GM18502 (cell line): Measurements from ENCODE around the gene TMEM86A.

Source experiments
- ATAC-seq: cut with Tn5 transposase; IDR thresholded peaks from one replicate; pipeline ENCODE4 v1.9.1; 2021; ENCODE audit warnings: mild to moderate bottlenecking; ENCODE audit not compliant: unreplicated experiment, poor library complexity

Gene TMEM86A

DNA sequence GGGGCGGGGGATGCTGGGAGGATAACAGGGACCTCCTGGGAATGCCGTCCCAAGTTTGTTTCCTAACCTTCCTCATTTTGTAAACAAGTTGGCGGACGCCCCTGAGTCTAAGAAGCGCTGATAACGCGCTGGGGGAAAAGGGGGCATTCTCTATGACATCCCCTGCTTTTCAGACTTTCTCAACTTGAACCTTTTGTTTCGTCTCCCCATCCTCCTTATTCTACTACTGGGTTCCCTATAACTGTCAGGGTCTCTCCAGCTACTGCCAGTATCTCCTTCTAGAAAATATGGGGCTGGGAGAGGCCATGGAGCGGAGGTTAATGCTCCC, 654 bp downstream of the TMEM86A start:
- no peak for ATAC-seq

DNA sequence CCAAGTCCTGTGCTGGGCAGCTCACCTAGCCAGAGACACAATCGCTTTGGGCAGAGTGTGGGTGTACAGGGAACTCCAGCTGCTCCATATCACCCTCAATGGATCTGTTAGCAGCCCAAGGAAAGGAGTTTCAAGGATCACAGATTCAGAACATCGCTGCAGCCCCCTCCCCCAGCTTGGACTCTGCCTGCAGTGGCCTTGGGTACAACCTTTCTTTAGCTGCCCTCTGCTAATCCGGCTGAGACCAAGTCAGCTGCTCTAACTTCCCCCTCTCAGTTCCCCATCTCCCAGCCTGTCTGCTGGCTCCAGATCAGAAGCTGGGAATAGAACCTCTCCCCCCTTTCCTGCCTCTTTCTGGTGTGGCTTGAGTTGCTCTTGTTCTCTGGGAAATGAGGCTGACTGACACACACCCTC, 1.3 kb downstream of the TMEM86A start:
- no peak for ATAC-seq

DNA sequence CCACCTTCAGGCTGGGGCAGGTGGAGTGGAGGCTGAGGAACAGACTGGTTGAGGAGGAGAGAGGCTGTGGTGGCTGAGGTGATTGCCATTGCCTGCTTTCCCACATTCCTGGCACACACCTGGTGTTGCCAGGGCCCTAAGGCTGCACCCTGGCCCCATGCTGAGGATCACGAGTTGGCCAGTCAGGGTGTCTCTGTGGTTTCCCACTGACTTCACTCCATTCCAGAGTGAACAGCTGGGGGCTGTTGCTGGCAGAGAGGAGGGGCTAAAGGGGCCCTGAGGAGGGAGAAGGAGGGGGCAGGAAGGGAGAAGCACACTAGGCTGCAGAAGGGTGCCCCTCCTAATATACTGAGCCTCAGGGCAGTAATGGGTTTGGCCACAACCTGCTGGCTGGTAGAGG, 1.8 kb downstream of the TMEM86A start:
- no peak for ATAC-seq

DNA sequence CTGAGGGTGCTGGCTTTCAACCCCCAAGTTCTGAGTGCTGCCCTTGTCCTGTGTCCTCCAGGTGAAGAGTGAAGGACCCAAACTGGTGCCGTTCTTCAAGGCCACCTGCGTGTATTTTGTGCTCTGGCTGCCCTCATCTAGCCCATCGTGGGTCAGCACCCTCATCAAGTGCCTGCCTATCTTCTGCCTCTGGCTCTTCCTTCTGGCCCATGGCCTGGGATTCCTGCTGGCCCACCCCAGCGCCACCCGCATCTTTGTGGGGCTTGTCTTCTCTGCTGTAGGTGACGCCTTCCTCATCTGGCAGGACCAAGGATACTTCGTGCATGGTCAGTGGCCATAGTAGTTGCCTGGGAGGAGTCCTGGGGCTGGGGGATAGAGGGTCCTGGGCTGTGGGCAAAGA, 2.3 kb downstream of the TMEM86A start:
- no peak for ATAC-seq

DNA sequence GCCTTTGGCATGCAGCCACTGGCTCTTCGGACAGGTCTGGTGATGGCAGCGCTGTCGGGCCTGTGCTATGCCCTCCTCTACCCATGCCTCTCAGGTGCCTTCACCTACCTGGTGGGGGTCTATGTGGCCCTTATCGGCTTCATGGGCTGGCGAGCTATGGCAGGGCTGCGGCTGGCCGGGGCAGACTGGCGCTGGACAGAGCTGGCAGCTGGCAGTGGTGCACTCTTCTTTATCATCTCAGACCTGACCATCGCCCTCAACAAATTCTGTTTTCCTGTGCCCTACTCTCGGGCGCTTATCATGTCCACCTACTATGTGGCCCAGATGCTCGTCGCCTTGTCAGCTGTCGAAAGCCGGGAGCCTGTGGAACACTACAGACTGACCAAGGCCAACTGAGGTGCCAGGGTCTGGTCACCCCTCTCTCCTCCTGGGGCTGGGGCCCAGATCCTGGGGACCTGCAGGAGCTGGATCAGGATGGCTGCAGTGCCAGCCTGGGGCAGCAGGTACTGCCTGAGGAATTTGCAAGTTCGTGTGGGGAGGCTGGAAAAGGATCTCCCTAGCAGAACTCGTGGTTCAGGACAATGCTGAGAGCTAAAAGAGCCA, 3.1 kb downstream of the TMEM86A start:
- ATAC-seq = no peak

DNA sequence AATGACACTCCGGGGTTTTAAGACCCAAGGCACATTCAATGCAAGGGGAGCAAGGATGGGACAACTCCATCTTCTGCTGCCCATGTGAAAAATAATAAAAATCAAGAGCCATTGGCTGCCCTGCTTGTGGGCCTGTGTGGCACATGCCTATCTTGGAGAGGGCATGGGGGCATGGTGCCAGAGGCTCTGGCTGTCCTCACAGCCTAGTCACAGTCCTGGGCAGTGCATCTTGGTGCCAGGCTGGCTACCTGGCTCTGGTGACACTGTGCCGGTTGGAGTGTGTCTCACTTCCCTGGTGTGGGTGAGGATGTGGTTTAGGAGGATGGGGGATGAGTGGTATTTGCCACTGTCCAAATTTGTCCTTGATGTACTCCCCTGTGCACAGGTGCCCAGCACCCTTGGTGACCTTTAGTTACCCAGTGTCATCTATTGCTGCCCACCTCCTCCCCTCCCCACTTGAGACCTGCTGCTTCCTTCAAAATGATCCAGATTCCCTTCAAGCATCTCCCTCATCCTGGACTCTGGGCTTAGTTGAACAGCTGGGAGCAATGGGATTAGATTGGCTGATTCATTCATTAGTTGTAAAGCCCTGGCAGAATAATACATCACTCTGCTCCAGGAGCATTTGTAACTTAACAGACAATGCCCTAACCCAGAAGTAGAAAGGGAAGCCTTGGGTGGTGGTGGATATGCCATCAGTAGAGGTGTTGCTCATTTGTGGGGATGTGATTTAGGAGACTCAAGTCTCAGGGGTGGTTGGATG, 4.6 kb downstream of the TMEM86A start:
- no peak for ATAC-seq

DNA sequence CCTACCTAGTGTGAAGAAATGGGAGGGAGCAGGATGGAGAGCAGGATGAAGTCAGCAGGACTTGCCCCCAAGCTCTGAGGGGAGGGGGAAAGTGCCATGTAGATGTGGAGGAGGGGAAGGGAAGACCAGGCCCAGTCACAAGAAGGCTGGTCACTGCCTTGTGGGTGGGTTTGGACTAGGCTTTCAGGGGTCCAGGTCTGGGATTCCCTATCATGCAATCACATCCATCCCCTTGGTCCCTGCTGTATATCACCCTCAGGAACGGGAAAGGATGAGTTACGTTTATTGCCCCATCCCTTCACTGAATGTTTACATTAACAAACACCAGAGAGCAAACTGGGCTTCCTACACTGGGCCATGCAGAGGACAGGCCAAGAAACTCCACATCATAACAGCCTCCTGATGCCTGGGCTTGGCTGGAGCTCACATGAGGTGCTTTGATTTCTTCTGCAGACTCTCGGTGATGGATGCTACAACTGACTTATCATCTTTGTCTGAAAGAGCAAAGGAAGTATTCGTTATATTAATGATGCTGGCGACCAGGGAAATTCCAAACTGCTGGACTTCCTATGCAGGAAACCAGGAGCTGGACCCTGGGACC, 5.6 kb downstream of the TMEM86A start:
- no peak for ATAC-seq

DNA sequence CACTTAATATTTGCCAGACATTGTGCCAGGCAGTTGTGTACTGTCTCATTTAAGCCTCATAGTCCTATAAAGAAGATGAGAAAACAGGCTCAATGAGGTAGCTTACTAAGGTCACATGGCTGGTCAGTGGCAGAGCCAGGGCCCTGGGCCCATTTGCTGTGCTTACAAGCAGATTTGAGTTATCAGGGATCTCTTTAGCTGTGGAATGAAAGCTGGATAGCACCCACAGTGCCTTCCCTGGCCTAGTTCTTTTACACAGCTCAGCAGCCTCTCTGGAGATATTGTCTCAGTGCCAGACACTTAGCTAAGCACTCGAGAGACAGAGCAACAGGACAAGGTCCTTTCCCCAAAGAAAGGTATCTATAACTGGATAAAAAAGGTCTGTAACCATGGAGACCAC, 6.1 kb downstream of the TMEM86A start:
- ATAC-seq = no peak

DNA sequence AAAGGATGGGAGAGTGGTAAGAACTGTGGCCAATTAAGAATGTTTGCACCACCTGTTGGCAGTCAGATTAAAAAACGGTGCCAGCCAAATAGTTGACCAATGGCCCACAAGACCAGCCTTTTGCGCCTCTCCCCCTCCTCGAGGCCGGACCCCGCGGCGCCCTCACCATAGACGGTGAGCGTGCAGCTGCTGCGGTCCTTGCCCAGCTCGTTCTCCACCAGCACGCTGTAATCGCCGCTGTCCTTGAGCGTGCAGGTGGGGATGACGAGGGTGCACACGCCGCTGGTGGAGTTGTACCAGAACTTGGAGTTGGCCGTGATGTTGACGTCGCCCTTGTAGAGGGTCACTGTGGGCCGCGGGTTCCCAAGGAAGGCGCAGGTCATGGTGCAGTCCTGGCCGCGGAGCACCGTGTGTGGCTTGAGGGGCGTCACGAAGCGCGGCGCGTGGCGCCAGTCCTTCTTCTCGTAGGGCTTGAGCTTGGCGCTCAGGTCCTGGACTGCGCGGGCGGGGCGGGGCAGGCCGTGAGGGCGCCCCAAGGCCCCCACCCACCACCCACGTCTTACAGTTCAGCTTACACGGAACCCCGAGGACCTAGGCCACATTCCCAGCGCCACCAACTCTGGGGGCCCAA, 7.2 kb downstream of the TMEM86A start:
- ATAC-seq = no peak

DNA sequence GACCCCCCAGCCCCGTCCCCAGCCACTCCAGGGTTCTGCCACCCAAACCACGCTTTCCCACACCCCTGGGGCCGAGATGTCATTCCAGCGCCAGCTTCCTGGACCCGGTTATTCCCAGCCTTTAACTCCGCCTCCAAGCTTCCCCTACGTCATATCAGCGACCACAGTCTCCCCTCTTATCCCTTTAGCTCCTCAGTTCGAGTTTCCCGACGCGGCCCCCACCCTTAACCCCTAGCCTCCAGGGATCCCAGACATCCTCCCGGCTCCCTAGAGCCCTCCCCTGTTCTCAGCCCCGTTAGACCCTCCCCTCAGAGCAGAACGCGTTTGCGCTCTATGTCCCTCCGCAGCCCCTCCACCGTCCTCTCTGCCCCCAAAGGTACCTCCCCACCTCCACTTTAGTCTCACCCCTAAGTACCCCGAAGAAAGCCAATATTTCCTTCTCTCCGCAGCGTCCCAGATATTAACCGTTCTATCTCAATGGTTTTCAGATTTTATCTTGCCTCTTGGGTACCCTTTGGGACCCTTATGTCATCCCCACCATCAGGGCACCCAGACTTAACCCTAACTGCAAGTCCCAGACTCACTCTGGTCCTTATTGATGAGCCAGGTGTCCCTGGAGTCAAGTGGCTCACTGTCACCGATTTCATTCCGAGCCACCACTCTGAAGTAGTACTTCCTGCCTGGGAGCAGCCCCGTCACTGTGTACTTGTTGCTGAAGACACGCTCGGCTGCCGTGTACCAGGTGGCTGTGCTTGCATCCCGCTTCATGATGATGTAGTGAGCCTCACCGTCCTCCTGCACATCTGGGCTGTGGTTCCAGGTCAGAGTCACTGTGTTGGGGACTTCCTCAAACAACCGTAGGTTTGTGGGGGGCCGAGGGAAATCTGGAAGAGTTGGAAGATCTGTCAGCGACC, 8.0 kb downstream of the TMEM86A start:
- ATAC-seq = peak; percentile 69

DNA sequence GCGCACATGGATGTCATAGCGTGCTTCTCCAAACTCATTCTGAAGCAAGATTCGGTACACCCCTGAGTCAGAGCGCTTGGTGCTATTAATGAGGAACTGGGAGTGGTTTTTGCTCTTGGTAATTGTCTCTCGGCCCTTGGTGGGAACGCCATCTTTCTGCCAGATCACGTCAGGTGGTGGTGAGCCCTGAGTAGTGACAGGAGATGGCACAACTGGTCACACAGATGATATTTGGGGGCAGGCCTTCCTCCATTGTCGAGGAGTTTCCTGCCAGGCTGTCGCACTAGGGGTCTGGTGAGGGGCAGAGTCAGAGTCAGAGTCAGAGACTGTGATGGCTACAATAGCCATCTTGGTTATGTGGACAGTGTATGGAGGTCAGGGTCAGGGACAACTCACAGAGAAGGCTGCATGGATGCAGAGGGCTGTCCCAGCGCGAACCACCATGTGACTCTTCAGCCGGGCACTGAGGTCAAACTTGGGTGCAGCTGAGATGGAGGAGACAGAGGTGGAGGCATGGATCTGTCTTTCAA, 9.3 kb downstream of the TMEM86A start:
- no peak for ATAC-seq

DNA sequence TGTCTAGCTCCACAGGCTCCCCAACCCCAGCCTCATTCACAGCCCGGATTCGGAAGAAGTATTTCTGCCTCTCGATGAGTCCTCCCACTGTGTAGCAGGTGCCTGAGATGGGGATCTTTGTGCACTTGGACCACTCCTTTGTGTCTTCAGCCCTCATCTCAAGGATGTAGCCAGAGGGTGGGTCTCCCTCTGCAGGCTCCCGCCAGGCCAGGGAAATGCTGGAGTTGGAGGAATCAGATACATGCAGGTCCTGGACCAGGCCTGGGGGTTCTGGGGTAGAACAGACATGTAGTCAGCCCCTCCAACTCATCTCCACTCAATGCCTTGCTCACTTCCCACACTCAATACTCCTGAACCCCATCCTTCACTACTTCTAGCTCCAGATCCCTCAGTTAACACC, 10.8 kb downstream of the TMEM86A start:
- no peak for ATAC-seq

DNA sequence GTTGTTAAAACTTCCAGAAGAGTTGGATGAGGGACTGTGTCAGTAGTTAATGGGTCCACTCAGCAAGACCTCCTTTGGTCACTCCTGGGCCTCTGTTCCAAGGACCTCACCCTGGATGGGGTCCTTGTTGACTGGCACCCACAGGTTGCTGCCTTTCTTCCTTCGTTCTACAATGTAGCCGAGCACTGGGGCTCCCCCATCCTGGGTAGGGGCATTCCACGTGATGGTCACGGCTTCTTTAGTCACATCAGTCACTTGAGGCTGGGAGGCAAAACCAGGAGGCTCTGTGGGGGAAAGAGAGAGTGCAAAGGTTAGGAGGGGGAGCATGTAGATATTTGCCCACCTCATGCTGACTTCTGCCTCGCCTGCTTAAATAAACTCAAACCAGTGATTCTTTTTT, 12.0 kb downstream of the TMEM86A start:
- ATAC-seq = no peak

DNA sequence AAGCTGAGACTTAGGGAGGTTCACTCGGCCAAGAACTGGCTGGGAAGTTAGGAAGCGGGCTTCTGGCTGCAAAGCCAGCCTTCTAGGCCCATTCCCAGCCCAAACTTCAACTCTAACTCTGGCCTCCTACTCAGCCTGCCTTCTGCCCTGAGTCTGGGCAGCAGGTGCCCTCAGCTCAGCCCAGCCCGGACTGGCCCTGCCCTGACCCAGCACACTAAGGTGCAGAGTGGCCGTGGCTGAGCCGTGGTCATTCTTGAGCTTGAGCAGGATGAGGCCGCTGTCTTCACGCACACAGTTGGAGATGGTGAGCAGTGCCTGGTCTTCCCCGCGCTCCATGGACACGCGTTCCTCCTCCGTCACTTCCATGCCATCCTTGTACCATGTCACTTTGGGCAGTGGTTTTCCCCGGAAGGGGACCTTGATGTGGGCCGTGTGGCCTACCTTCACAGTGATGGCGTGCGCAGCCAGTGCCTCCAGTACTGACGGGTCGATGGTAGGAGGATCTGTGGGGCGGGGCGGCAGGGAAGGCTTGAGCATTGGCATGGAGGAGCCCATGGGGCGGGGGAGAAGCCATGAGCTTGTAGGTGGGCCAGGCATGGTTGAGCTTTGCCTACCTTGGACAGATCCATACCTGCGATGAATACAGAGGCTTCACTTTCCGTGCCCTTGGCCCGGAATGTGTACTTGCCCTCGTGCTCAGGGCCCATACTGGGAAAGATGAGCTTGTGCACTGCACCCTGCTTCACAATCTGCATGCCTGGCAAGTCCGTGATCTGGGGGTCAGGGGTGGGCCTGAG, 15.3 kb downstream of the TMEM86A start:
- ATAC-seq = no peak

DNA sequence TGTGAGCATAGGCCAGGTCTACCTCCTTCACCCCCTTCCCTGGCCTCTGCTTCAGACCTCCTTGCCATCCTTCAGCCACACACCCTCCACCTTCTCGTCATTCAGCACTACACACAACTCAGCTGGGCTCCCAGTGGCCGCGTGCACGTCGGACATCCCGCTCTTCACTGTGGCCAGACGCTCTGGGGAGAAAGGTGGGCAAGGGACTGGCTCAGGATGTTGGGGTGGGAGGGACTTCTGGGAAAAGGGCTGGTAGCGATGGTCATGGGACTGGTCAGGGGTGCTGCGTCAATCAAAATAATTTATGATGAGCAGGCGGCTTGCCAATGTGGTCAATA, 15.8 kb downstream of the TMEM86A start:
- ATAC-seq = no peak

DNA sequence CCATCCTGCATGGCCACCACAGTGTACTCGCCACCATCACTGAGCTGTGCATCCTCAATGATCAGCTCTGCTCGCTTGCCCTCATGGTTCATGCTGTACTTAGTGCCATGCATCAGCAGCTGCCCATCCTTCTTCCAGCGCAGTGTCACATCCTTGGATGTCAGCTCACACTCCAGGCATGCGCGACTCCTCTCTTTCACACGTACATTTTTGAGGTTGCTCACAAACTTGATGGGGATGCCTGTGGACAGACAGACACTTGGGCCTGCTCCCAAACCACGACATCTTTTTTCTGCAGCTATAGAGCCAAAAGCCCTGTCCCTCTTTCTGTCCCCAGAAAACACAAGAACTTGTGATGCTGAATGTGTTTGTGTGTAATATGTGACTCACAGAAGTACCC, 16.9 kb downstream of the TMEM86A start:
- no peak for ATAC-seq

DNA sequence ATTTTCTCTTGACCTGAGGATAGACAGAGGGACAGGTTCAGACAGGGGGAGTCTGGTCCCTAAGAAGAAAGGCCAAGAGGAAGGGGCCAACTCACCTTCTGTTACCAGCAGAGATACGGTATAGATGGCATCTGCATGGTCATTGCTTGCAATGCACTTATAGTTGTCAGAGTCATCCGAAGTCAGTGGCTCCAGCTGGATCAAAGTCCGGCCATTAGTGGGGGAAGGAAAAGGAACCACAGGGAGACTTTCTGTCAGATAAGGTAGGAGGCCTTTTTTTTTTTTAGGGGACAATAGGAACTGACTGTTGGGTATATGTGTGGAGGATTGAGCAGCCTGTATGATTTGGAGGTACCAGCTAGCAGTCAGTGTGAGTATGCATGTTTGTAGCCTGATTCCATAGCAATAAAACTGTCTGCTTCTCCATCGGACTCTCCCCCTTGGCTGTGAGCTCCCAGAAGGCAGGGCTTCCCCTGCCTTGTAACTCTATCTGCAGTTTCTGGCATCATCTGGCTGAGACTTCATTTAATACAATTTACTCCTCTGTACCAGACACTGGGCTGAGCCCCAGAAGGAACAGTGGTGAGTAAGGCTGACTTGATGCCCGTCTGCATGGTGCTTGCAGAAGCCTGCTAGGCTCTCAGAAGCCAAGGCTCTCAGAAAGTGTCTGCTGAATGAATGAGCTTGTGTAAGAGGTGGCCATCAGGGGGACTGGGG, 21.7 kb downstream of the TMEM86A start:
- no peak for ATAC-seq

DNA sequence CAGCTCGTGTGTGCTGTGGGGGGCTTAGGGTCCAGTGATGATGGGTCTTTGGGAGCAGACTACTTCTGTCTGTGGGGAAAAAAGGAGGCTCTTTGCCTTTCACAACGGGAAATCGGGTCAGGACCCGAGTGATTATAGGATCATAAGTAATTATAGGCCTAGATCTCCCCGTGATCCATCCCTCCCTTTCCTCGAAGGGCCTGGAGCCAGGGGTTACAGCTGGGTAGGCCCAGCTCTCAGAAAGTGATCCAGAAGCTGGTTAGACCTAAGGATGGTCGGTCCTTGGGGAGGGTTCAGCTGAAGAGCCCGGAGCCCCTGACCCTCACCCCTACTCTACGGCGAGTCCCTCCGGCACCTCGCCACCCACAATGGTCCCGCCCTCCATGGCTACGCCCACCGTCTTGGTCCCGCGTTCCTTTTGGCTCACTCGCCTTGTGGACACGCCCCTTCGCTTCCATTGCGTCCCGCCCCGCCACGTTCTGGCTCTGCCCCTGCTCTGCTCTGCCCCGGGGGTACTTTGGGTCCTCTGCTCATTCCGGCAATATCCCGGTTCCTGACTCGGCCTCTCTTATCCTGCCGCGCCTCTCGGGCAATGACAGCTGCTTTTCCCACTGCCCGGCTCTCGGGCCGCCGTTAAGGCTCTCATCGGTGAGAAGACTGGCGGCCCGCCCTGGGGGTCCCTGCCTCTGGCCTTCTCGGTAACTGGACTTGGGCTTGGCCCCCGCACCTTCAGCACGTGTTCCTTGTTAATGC, 22.4 kb downstream of the TMEM86A start:
- ATAC-seq = peak; percentile 77
